ENCODE measurements around the gene PRKCH.
"Not testable (repeated sequence)": the region's sequence is repeated elsewhere in the genome, so short reads cannot be mapped to it uniquely, and the experiment has no call there.

The PRKCH gene

GRCh38 chr14:61392297-61392696 is 70.9 kb downstream of the PRKCH start:
- no peak for DNase-seq (ENCODE audit: low read depth, low spot score)

GRCh38 chr14:61394542-61394941 is 73.2 kb downstream of the PRKCH start:
- no peak for DNase-seq (ENCODE audit: low read depth, low spot score)

GRCh38 chr14:61395115-61395725 is 73.8 kb downstream of the PRKCH start:
- no peak for DNase-seq (ENCODE audit: low read depth, low spot score)

- no peak for DNase-seq (ENCODE audit: low read depth, low spot score)
Observed at GRCh38 chr14:61396279-61396678, 74.9 kb downstream of the PRKCH start.

DNA sequence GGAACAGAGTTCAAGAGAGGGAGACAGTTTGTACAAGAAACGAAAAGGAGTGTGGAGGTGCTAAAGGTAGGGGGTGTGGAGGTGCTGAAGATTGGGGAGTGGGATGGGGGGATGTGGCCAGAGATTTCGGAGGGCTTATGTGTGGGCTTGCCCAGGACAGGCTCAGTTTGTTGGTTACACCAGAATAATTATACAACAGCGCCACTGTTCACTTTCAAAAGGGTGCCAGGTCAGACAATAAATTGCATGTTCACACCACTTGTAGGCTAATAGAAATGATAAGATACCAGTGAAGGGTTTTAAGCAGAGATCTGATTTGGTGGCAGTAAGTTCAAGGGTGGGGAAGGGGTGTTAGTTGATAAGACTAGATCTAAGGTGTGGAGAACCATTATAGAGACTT is 75.3 kb downstream of the PRKCH start:
- no peak for DNase-seq (ENCODE audit: low read depth, low spot score)

DNA sequence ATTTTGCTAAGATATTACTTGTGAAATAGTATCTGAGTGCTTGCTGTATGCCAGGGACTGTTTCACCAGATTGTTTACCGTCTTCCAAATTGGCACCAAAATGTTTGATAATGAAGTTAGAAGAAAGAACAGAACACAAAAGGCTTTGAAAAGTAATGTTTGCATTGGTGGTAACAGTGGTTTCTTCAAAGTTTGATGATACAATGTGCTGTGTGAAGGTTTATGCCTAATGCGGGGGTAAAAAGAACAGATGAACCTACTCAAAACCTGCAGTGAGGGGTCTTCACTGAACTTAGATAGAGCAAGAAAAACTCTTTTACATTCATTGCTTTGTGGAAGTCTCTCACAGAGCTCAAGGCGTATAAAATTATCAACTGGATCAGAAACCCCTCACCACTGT is 76.2 kb downstream of the PRKCH start:
- no peak for DNase-seq (ENCODE audit: low read depth, low spot score)

DNA sequence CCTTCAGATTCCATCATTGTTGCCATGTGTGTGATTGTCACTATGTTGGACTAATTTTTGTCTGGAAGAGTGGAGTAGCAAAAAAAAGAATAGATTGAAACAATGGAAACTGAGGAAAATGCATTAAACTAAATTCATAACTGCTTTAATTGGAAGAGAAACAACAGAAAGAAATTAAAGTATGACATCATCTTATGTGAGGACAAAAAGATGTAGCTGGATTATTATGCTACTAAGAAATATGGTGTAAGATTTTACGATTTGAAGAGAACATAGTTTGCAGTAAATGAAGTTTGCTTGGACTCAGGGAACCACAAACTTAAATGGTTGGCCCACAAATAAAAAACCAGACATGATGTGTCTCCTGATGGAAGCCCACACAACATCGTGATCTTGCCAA is 76.8 kb downstream of the PRKCH start:
- no peak for DNase-seq (ENCODE audit: low read depth, low spot score)

GRCh38 chr14:61399365-61399764 is 78.0 kb downstream of the PRKCH start:
- DNase-seq (ENCODE audit: low read depth, low spot score) = no peak

DNA sequence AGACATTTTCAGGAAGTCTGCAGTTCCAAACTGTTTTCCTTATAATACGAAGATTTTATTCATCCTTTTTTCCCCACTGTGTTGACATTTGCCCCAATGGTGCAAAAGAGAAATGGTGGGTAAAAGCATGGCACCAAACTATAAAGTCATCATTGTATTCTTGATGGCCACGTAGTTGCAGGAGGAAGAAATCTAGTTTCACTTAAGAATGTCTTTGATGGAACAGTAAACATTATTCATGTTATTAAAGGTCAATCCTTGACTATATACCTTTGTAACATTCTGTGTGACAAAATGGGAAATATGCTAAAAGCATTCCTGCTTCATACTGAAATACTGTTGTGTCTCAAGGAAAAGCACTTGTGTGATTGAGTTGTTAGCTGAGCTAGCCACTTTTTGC is 80.1 kb downstream of the PRKCH start:
- DNase-seq (ENCODE audit: low read depth, low spot score) = no peak

DNA sequence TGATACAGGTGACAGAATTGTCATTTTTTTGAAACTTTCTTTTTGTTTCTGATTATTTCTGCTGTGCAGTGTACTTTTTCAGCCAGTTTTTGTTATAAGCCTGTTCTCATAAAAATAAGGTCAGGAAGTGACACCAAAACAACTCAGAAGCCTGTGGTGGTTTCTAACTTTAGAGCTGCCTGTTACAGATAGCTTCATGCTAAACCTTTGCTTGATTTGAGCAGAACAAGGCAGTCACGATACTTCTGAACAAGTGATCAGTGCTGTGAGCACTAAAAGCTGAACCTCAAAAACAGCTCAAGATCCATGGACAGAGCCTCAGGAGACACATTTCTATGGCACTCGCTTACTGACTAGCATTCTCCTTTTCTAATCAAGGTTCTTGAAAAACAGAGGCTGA is 82.0 kb downstream of the PRKCH start:
- DNase-seq (ENCODE audit: low read depth, low spot score) = no peak

DNA sequence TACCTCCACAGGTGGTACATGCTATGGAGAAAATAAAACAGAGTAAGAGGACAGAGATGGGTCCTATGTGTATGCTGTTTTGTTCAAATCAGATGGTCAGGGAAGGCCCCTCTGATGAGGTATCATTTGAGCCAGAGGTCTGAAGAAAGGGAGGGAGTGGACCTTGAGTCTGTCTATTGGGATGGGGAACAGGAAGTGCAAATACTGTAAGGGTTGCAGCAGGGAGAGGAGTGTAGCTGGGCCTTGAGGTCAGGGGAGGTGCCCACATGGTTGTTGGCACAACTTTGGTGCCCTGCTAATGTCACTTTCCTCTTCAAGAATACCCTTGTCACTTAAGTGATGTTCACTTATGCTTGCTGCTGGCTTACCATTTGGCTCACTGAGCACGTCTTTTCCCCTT is 83.3 kb downstream of the PRKCH start:
- no peak for DNase-seq (ENCODE audit: low read depth, low spot score)

GRCh38 chr14:61406198-61406597 is 84.8 kb downstream of the PRKCH start:
- peak; percentile 57 for DNase-seq (ENCODE audit: low read depth, low spot score)

- DNase-seq (ENCODE audit: low read depth, low spot score) = no peak
Observed at GRCh38 chr14:61406675-61407074, 85.3 kb downstream of the PRKCH start.

DNA sequence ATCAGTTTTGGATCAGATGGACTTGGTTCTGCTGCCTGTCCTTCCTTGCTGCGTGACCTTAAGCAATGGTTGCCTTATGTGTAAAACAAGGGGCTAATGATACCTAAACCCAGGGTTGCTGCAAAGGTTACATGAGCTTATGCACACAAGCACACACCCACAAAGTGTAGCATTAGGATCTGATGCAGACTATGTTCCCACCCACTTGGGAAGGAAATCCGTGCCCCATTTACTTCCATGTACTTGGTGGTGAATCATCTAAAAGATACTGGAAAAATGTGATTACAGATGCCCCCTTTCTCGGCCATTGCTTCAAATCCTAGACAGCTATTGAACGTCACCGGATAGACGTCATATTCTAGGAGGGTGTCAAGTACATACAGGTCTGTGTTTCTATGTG is 87.1 kb downstream of the PRKCH start:
- no peak for DNase-seq (ENCODE audit: low read depth, low spot score)

GRCh38 chr14:61409782-61410181 is 88.4 kb downstream of the PRKCH start:
- no peak for DNase-seq (ENCODE audit: low read depth, low spot score)

GRCh38 chr14:61415934-61416333 is 94.6 kb downstream of the PRKCH start:
- not testable (repeated sequence) for DNase-seq (ENCODE audit: low read depth, low spot score)

DNA sequence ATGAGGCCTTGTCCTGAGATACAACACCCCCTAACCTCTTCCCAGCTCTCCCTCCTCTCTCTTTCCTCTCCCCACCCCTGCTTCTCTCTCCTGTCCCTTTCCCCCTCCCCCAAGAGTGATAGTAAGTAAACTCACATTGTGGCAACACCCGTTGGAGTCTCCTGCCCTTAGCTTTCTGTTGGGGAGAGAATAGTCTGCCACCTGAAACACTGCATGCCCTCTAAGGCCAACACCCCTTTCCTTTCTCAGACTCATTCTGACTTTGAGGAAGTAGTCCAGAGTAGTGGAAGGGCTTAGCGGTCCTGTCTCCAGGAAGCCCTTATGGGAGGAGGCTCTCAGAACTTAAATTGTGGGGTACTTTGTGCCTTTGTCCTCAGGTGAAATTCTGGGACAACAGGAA is 95.2 kb downstream of the PRKCH start:
- no peak for DNase-seq (ENCODE audit: low read depth, low spot score)

- no peak for DNase-seq (ENCODE audit: low read depth, low spot score)
Observed at GRCh38 chr14:61417141-61417540, 95.8 kb downstream of the PRKCH start.

DNA sequence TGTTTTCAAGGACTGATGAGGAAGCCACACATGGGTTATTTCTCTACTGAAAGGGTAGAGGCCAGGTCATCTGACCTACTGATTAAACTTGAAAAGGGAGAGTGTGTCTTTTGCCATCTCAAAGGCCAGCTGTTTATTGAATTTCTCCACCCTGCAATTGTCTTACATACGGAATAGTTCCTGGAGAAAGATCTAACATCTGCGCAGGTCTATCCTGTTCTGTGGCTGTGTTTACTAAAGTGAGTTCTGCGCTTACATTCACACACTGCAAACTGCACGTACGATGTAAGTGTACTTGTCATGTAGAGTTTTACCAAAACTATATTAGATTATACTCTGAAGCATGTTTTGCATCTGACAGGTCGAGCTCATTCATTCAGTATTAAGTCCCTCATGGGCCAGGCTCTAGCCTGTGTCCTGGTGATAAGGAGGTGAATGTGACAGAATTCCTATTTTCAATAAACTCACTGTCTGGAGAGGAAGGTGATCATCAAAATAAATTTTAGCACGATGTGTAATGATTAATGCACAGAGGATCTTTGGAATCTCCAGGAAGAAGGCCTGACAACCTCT is 96.6 kb downstream of the PRKCH start:
- DNase-seq (ENCODE audit: low read depth, low spot score) = no peak

DNA sequence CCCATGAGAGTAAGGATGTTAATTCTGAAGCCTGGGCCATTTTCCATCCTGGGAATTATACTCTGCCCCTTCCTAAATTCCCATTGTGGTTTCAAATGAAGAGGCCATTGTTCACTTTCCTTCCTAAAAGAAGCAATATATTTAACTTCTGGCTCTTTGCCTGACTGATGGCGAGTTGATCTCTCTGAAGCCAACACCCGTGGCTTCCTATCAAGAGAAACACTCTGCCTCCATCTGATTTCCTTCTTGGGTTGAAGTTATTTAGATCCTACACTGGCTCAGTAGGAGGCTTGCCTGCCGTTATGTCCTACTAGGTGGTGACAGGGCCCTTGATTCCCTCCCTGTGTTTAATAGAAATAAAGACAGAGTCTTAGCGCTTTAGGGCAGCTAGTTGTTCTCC is 97.4 kb downstream of the PRKCH start:
- no peak for DNase-seq (ENCODE audit: low read depth, low spot score)

GRCh38 chr14:61419201-61419600 is 97.8 kb downstream of the PRKCH start:
- DNase-seq (ENCODE audit: low read depth, low spot score) = no peak

GRCh38 chr14:61420326-61420725 is 98.9 kb downstream of the PRKCH start:
- DNase-seq (ENCODE audit: low read depth, low spot score) = peak; percentile 18

GRCh38 chr14:61421212-61421923 is 100.0 kb downstream of the PRKCH start:
- DNase-seq (ENCODE audit: low read depth, low spot score) = no peak
